ENCODE measurements around the gene ZSCAN22. TPM values are rescaled to one million over a fixed set of nuclear protein-coding genes. Genes with fewer than 3 reads are reported as not detected.
"Not testable (repeated sequence)": the region's sequence is repeated elsewhere in the genome, so short reads cannot be mapped to it uniquely, and the experiment has no call there.

ZSCAN22 gene
- total and polyA plus RNA-seq, 8 donors, result 0.65 to 2.5 (median 1.2) TPM

DNA sequence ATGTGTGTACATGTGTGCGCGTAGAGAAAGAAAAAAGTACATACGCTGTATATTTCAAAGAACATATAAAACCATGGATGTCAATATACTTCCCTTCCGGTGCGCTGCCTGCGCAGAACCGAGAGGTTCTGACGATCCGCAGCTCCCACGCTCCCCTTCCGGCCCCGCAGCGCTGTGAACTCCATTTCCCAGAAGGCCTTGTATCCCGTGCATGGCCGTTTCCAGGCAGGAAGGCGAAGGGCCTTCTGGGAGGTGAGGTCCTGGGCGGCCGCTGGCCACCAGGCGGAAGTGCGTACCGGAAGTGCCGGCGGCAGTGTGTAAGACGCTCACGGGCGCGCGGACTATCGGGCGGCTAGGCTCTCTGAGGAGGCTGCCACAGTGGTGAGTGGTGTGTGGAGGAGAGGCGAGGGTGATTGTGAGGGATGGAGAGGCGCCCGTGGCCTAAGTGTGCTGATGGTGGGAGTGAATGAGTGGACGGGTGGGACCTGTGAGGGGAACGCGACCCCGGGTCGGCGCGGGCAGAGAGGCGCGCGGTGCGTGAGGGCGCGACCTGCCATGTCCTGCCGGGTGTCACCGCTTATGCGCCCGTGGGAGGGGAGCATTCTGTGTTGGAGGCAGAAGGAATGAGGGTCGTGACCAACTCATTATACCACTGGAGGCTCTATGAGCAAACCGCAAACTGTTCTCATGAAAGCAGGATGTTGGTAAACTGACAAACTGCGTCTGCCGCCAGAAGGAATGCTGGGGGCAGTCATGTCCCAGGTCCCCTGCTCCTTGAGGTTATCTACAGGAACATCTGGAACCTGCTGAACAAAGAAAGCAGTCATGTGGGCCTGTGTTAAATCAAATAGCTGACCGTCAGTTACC, 21.5 kb upstream of the ZSCAN22 start, which contains the start of gene ERVK3-1:
Gene ERVK3-1 (plus strand): TSS at position 313 of the 867 bp plus-strand sequence. CDS start 6,792 bp downstream, outside the sequence.
- peak; percentile 94 for FAIRE-seq
- intact Hi-C loops (cut with DNase I), result no loop called here
- no peaks in the 10 kb centered on the region for H3K9me3 ChIP-seq

DNA sequence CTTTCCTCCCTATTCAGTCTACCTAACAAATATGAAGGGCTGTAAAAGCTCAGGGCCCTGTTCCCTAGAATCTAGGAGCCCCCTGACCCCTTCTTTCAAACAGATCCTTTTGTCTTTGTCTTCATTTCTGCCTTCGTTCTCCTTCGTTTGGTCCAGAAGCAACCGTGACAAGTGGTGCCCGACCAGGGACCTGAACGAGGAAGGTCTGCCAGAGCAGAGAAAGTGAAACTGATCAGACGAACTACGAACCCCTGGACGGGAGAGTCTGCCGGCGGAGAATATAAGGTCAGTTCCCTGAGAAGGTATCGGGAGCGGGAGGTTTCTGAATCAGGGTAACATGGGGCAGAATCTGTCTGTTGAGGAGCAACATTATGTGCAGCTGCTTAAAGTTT, 20.9 kb upstream of the ZSCAN22 start:
- no peak for FAIRE-seq
- Histone ChIP-seq H3K27ac (peak overlapping the region in 1 of 4 donors; percentile 75), H3K36me3 (no peaks in the 10 kb centered on the region), H3K4me3 (peak overlapping the region; percentile 67 to 97 (median 92)), H3K4me1 (peaks cover 0 to 11% (median 0%) of the 10 kb centered on the region in 3 donors), H3K9me3 (no peaks in the 10 kb centered on the region), H3K27me3 (no peaks in the 10 kb centered on the region)
- DNase-seq, result no peak
- ATAC-seq, result no peak
- WGBS, 2 donors, result 60 to 67% methylated on average over 12 of the region's 12 CpGs
- intact Hi-C loops (cut with DNase I), result no loop called here
- TF ChIP-seq CTCF (IDR thresholded peaks at IDR 0.05), result no peak

More for the DNA sequence above, 21.5 kb upstream of the ZSCAN22 start, which contains the start of gene ERVK3-1:
- peak within 1 kb of the TSS; percentile 53 to 75 (median 66) for H3K27ac ChIP-seq
- peaks cover 0 to 11% (median 0%) of the 10 kb centered on the region in 3 donors for H3K4me1 ChIP-seq
- H3K4me3 ChIP-seq, result peak within 1 kb of the TSS; percentile 67 to 97 (median 92)
- no peaks in the 10 kb centered on the region for H3K27me3 ChIP-seq
- WGBS, 2 donors, result 0 to 1% methylated on average over 55 of the region's 55 CpGs
- H3K36me3 ChIP-seq, result no peaks in the 10 kb centered on the region
- ATAC-seq (peak; percentile 99 to 100 (median 100)), DNase-seq (peak; percentile 92 to 98 (median 94))
- peak in 2 of 4 donors; percentile 11 to 26 for TF ChIP-seq CTCF (IDR thresholded peaks at IDR 0.05)

- Histone ChIP-seq H3K4me1 (peaks cover 0 to 11% (median 0%) of the 10 kb centered on the region in 3 donors), H3K27ac (no peak overlapping the region), H3K36me3 (peaks cover 0 to 9% (median 5%) of the 10 kb centered on the region in 3 donors), H3K9me3 (no peaks in the 10 kb centered on the region), H3K4me3 (no peak overlapping the region), H3K27me3 (no peaks in the 10 kb centered on the region)
- ATAC-seq, result no peak
- TF ChIP-seq CTCF (IDR thresholded peaks at IDR 0.05), result no peak
- no peak for DNase-seq
- WGBS, 2 donors, result 97 to 98% methylated on average over 4 of the region's 4 CpGs
- no peak for FAIRE-seq
- intact Hi-C loops (cut with DNase I), result no loop called here
These were observed 19.1 kb upstream of the ZSCAN22 start for GRCh38 chr19:58307736-58308135.

DNA sequence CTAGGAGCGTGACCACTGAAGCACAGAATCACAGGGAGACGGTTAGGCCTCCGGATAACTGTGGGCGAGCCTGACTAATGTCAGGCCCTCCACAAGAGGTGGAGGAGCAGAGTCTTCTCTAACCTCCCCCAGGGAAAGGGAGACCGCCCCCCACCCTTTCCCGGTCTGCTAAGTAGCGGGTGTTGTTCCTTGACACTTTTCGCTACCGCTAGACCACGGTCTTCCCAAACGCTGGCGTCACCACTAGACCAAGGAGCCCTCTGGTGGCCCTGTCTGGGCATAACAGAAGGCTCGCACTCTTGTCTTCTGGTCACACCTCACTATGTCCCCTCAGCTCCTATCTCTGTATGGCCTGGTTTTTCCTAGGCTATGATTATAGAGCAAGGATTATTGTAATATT, 16.1 kb upstream of the ZSCAN22 start:
- H3K4me1 ChIP-seq, result peaks cover 0 to 11% (median 0%) of the 10 kb centered on the region in 3 donors
- ATAC-seq; FAIRE-seq; H3K9me3 ChIP-seq; H3K27me3 ChIP-seq; H3K4me3 ChIP-seq; intact Hi-C loops (cut with DNase I); H3K27ac ChIP-seq; DNase-seq: not testable (repeated sequence)
- peaks cover 4 to 18% (median 6%) of the 10 kb centered on the region in 3 donors for H3K36me3 ChIP-seq
- WGBS, 2 donors, result 70 to 79% methylated on average over 13 of the region's 13 CpGs

DNA sequence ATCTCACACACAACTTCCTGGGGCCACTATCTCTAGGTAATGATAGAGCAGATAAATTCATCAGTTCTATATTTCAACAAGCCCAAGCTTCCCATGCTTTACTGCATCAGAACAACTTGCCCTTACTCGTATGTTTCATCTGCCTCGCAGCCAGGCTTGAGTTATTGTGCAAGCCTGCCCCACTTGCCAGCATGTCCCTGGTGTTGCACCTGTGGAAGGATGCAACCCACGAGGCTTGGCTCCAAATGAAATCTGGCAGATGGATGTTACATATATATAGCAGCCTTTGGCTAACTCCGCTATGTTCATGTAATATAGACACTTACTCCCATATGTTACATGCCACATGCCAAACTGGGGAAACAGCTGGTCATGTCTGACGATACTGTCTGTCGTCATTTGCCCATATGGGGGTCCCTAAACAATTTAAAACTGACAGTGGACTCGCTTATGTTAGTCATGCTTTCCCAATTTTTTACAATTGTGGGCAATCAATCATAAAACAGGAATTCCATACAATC, 15.4 kb upstream of the ZSCAN22 start:
- no peak for TF ChIP-seq CTCF (IDR thresholded peaks at IDR 0.05)
- no peaks in the 10 kb centered on the region for H3K27me3 ChIP-seq
- peaks cover 4 to 18% (median 6%) of the 10 kb centered on the region in 3 donors for H3K36me3 ChIP-seq
- ATAC-seq (no peak), FAIRE-seq (no peak), DNase-seq (no peak)
- H3K9me3 ChIP-seq, result no peaks in the 10 kb centered on the region
- H3K4me3 ChIP-seq, result no peak overlapping the region
- H3K27ac ChIP-seq, result no peak overlapping the region
- 94 to 96% methylated on average over 7 of the region's 7 CpGs for WGBS, 2 donors
- H3K4me1 ChIP-seq, result peaks cover 0 to 7% (median 0%) of the 10 kb centered on the region in 3 donors
- intact Hi-C loops (cut with DNase I), result no loop called here

Measured in pancreas (tissue), 10 donors.